Measurements from ENCODE around the gene ANO4. TPM values are rescaled to one million over a fixed set of nuclear protein-coding genes. Genes with fewer than 3 reads are reported as not detected.

Gene ANO4
- total and polyA plus RNA-seq, 4 donors: 0.10 to 1.9 (median 0.86) TPM

GRCh38 chr12:101039848-101040531, 245.4 kb downstream of the ANO4 start:
- Histone ChIP-seq H3K9me3 (ENCODE audit: control insufficient read depth in 4 of 4, insufficient read depth in 3 of 4, low read length in 3 of 4) (no peaks in the 10 kb centered on the region), H3K27me3 (ENCODE audit: control insufficient read depth in 3 of 3, insufficient read depth in 3 of 3, low read length in 2 of 3) (no peaks in the 10 kb centered on the region), H3K36me3 (ENCODE audit: control insufficient read depth in 4 of 4, insufficient read depth in 4 of 4, low read length in 4 of 4) (no peaks in the 10 kb centered on the region), H3K4me1 (ENCODE audit: control insufficient read depth in 5 of 5, insufficient read depth in 5 of 5, low read length in 5 of 5) (no peaks in the 10 kb centered on the region), H3K27ac (ENCODE audit: low read depth in 1 of 2, low read length in 1 of 2) (no peak overlapping the region), H3K4me3 (no peak overlapping the region), H3K9ac (ENCODE audit: insufficient read depth in 1 of 2, low read length in 2 of 2) (no peak overlapping the region)
- DNase-seq: no peak
- ATAC-seq (ENCODE audit: insufficient read depth, low FRiP score): no peak
- TF ChIP-seq CTCF (IDR thresholded peaks at IDR 0.05; ENCODE audit: control extremely low read depth, extremely low read depth): no peak
- WGBS, 2 donors: 91 to 96% methylated on average over 6 of the region's 6 CpGs

- no peak for TF ChIP-seq CTCF (IDR thresholded peaks at IDR 0.05; ENCODE audit: control extremely low read depth, extremely low read depth)
- Histone ChIP-seq H3K9ac (ENCODE audit: insufficient read depth in 1 of 2, low read length in 2 of 2) (no peak overlapping the region), H3K9me3 (ENCODE audit: control insufficient read depth in 4 of 4, insufficient read depth in 3 of 4, low read length in 3 of 4) (no peaks in the 10 kb centered on the region), H3K27ac (ENCODE audit: low read depth in 1 of 2, low read length in 1 of 2) (no peak overlapping the region), H3K4me3 (no peak overlapping the region), H3K27me3 (ENCODE audit: control insufficient read depth in 3 of 3, insufficient read depth in 3 of 3, low read length in 2 of 3) (no peaks in the 10 kb centered on the region), H3K4me1 (ENCODE audit: control insufficient read depth in 5 of 5, insufficient read depth in 5 of 5, low read length in 5 of 5) (no peaks in the 10 kb centered on the region), H3K36me3 (ENCODE audit: control insufficient read depth in 4 of 4, insufficient read depth in 4 of 4, low read length in 4 of 4) (no peaks in the 10 kb centered on the region)
- ATAC-seq (ENCODE audit: insufficient read depth, low FRiP score) (no peak), DNase-seq (no peak)
These were observed 246.4 kb downstream of the ANO4 start for GRCh38 chr12:101040936-101041335.

- Histone ChIP-seq H3K4me1 (ENCODE audit: control insufficient read depth in 5 of 5, insufficient read depth in 5 of 5, low read length in 5 of 5) (no peaks in the 10 kb centered on the region), H3K4me3 (no peak overlapping the region), H3K27ac (ENCODE audit: low read depth in 1 of 2, low read length in 1 of 2) (no peak overlapping the region), H3K9ac (ENCODE audit: insufficient read depth in 1 of 2, low read length in 2 of 2) (no peak overlapping the region), H3K36me3 (ENCODE audit: control insufficient read depth in 4 of 4, insufficient read depth in 4 of 4, low read length in 4 of 4) (no peaks in the 10 kb centered on the region), H3K27me3 (ENCODE audit: control insufficient read depth in 3 of 3, insufficient read depth in 3 of 3, low read length in 2 of 3) (no peaks in the 10 kb centered on the region), H3K9me3 (ENCODE audit: control insufficient read depth in 4 of 4, insufficient read depth in 3 of 4, low read length in 3 of 4) (no peaks in the 10 kb centered on the region)
- DNase-seq: peak in 2 of 3 donors; percentile 6 to 26
- no peak for ATAC-seq (ENCODE audit: insufficient read depth, low FRiP score)
- no peak for TF ChIP-seq CTCF (IDR thresholded peaks at IDR 0.05; ENCODE audit: control extremely low read depth, extremely low read depth)
- WGBS, 2 donors: 81 to 90% methylated on average over 8 of the region's 8 CpGs
These were observed 247.6 kb downstream of the ANO4 start for GRCh38 chr12:101042211-101042610.

Measured in lung (tissue), 12 donors.